HEK293T (cell line): ENCODE measurements around the gene ADAM22.

ENCODE experiments used
- CTCF ChIA-PET: fragments of 350-600 bp; formaldehyde crosslinking; extraction: SDS; loops from one replicate; lab custom pipeline; 2021; ENCODE audit warnings: antibody characterized with exemption, inconsistent platforms; lab: Yijun Ruan, JAX
- POLR2A ChIA-PET: fragments of 350-600 bp; formaldehyde crosslinking; extraction: SDS; loops from one replicate; lab custom pipeline; 2020; ENCODE audit warnings: antibody characterized with exemption, inconsistent platforms; lab: Yijun Ruan, JAX
- DNase-seq: peaks from one replicate; pipeline ENCODE4 v3.0.0; 2012; ENCODE audit warnings: mixed read lengths; ENCODE audit errors: extremely low spot score
- ARNT ChIP-seq: fragments of 450-650 bp; IDR thresholded peaks from 2 replicates; pipeline ENCODE4 v1.6.1; 2017; ENCODE audit warnings: mild to moderate bottlenecking
- BHLHE40 ChIP-seq: fragments of 450-650 bp; IDR thresholded peaks from 2 replicates; pipeline ENCODE4 v1.6.1; 2016; ENCODE audit warnings: mild to moderate bottlenecking, moderate library complexity, borderline replicate concordance
- CTBP1 ChIP-seq: fragments of 450-650 bp; IDR thresholded peaks from 2 replicates; pipeline ENCODE4 v1.6.1; 2016; ENCODE audit warnings: borderline replicate concordance
- ELF4 ChIP-seq: fragments of 450-650 bp; IDR thresholded peaks from 2 replicates; pipeline ENCODE4 v1.6.1; 2017; ENCODE audit warnings: antibody characterized with exemption
- FOXA1 ChIP-seq: fragments of 450-650 bp; IDR thresholded peaks from 2 replicates; pipeline ENCODE4 v1.6.1; 2016; ENCODE audit warnings: mild to moderate bottlenecking
- FOXK2 ChIP-seq: fragments of 450-650 bp; IDR thresholded peaks from 2 replicates; pipeline ENCODE4 v1.6.1; 2016; ENCODE audit warnings: mild to moderate bottlenecking
- FOXM1 ChIP-seq: fragments of 450-650 bp; IDR thresholded peaks from 2 replicates; pipeline ENCODE4 v1.6.1; 2017; ENCODE audit warnings: mild to moderate bottlenecking, borderline replicate concordance
- HDGF ChIP-seq: fragments of 450-650 bp; IDR thresholded peaks from 2 replicates; pipeline ENCODE4 v1.6.1; 2017; ENCODE audit warnings: antibody characterized with exemption, borderline replicate concordance
- L3MBTL2 ChIP-seq: fragments of 450-650 bp; conservative IDR thresholded peaks from 2 replicates; pipeline ENCODE4 v1.6.1; 2016; ENCODE audit warnings: mild to moderate bottlenecking
- LEF1 ChIP-seq: fragments of 450-650 bp; IDR thresholded peaks from 2 replicates; pipeline ENCODE4 v1.6.1; 2017; ENCODE audit warnings: mild to moderate bottlenecking, borderline replicate concordance
- NFRKB ChIP-seq: fragments of 450-650 bp; IDR thresholded peaks from 2 replicates; pipeline ENCODE4 v1.6.1; 2016; ENCODE audit warnings: mild to moderate bottlenecking, moderate library complexity
- SP1 ChIP-seq: fragments of 450-650 bp; IDR thresholded peaks from 2 replicates; pipeline ENCODE4 v1.6.1; 2017
- SUZ12 ChIP-seq: fragments of 450-650 bp; IDR thresholded peaks from 2 replicates; pipeline ENCODE4 v1.6.1; 2016; ENCODE audit warnings: mild to moderate bottlenecking
- TARDBP ChIP-seq: fragments of 450-650 bp; IDR thresholded peaks from 2 replicates; pipeline ENCODE4 v1.6.1; 2016
- ZNF384 ChIP-seq: fragments of 450-650 bp; IDR thresholded peaks from 2 replicates; pipeline ENCODE4 v1.6.1; 2016
- TF ChIP-seq, protein P1 (sequence below): fragments of 450-650 bp; IDR thresholded peaks from 2 replicates; pipeline ENCODE4 v1.6.1; 2016

The ADAM22 gene

DNA sequence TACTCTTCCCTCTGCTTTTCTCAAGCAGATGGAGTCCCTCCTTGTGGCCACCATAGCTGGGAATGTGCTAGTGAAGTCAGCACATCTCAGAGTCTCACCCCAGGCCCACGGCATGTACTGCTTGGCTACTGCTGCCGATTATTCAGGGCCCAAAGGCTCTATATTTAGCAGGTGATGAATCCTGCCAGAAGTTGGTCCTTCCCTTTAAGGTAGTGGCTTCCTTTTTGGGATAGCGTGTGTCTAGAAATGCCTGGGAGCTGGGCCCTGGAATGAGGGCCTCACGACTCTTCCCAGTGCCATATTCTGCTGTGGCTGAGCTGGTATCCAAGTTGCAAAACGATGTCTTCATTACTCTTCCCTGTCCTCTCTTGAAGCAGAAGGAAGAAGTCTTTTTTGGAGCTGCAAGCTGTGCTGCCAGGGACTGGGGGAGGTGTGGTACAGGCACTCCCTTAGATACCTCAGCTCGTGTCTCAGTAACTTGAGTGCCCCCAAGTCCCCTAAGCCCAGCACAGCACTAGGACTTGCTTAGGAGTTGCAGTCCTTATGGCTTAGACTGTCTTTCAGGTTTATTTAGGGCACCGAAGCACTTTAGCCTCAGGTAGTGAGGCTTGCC lies 100.1 kb downstream of the ADAM22 start:
- CTCF ChIA-PET: no interaction called here

GRCh38 chr7:88037050-88037449 lies 103.0 kb downstream of the ADAM22 start:
- no peak for TF ChIP-seq LEF1
- TF ChIP-seq, protein P1, sequence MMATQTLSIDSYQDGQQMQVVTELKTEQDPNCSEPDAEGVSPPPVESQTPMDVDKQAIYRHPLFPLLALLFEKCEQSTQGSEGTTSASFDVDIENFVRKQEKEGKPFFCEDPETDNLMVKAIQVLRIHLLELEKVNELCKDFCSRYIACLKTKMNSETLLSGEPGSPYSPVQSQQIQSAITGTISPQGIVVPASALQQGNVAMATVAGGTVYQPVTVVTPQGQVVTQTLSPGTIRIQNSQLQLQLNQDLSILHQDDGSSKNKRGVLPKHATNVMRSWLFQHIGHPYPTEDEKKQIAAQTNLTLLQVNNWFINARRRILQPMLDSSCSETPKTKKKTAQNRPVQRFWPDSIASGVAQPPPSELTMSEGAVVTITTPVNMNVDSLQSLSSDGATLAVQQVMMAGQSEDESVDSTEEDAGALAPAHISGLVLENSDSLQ: no peak
- ChIA-PET POLR2A (no interaction called here), CTCF (no interaction called here)
- DNase-seq: no peak

More for the DNA sequence above, 100.1 kb downstream of the ADAM22 start:
- no peak for DNase-seq
- TF ChIP-seq FOXK2 (no peak), TARDBP (no peak), NFRKB (no peak), LEF1 (no peak), BHLHE40 (no peak), ELF4 (no peak), SP1 (no peak), FOXM1 (no peak), FOXA1 (no peak), CTBP1 (no peak), SUZ12 (no peak), ARNT (no peak), L3MBTL2 (no peak), ZNF384 (no peak), HDGF (no peak)
- TF ChIP-seq, protein P1: no peak
- POLR2A ChIA-PET: no interaction called here

GRCh38 chr7:88040694-88041093 lies 106.6 kb downstream of the ADAM22 start:
- TF ChIP-seq FOXM1 (no peak), CTBP1 (no peak), NFRKB (no peak), TARDBP (no peak), SUZ12 (no peak), ELF4 (no peak), BHLHE40 (no peak), ARNT (no peak), ZNF384 (no peak)
- POLR2A ChIA-PET: no interaction called here
- DNase-seq: no peak
- CTCF ChIA-PET: no interaction called here

- ChIA-PET POLR2A (no interaction called here), CTCF (interaction anchor here (0.7 kb wide), 1 partner anchor 103 kb away, joined by 3 read pairs; no protein-coding TSS in a partner anchor)
- no peak for TF ChIP-seq CTBP1
- no peak for TF ChIP-seq FOXK2
- TF ChIP-seq ARNT: no peak
- no peak for TF ChIP-seq ZNF384
- TF ChIP-seq L3MBTL2: no peak
- no peak for TF ChIP-seq LEF1
- TF ChIP-seq HDGF: no peak
- no peak for TF ChIP-seq FOXA1
- TF ChIP-seq SUZ12: no peak
- no peak for TF ChIP-seq SP1
- no peak for TF ChIP-seq BHLHE40
- DNase-seq: no peak
These were observed 107.5 kb downstream of the ADAM22 start for GRCh38 chr7:88041583-88041982.

DNA sequence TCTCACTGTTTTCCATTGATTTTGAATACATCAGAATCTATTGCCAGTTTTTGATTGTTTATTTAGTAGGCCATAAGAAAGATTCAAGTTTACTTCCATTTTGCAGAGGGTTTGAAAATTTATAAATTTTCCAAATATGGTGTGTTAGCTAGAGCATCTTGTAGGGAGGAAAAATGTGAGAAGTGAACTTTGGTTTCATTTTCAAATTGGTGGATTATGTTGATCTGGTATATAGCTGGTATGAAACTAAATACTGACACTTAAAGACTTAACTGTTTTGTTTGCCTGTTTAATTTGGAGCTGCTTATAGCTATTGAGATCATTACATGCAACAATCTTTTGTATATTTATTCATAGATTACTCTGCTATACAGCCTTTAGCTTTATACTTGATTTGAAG lies 108.1 kb downstream of the ADAM22 start:
- ChIA-PET CTCF (interaction anchor here (0.5 kb wide), 1 partner anchor 29 kb away, joined by 4 read pairs; no protein-coding TSS in a partner anchor), POLR2A (no interaction called here)
- DNase-seq: no peak
- TF ChIP-seq FOXA1: no peak
- TF ChIP-seq TARDBP: no peak
- TF ChIP-seq ELF4: no peak
- no peak for TF ChIP-seq SP1
- no peak for TF ChIP-seq FOXM1
- TF ChIP-seq NFRKB: no peak
- TF ChIP-seq BHLHE40: no peak
- TF ChIP-seq, protein P1: no peak
- no peak for TF ChIP-seq CTBP1
- no peak for TF ChIP-seq ZNF384
- no peak for TF ChIP-seq LEF1
- TF ChIP-seq SUZ12: no peak
- TF ChIP-seq ARNT: no peak

DNA sequence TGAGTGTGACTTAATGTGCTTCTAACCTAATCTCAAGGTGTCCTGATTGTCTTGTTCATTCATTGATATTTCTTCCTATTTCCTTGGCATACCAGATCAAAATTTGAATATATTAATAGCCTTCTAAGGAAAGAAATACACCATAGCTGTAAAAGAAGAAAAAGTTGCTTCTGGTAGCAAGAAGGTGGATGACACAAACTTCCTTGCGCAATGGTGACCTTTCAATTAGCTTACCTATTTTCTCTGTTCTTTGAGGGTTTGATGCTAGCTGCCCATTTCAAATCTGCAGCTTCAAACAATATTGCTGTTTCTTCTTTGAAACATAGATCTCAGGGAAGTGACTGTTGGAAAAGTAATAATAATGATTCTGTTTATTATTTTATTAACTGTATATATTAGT lies 108.8 kb downstream of the ADAM22 start:
- no peak for TF ChIP-seq TARDBP
- TF ChIP-seq BHLHE40: no peak
- TF ChIP-seq, protein P1: no peak
- TF ChIP-seq FOXA1: no peak
- TF ChIP-seq L3MBTL2: no peak
- TF ChIP-seq ARNT: no peak
- no peak for TF ChIP-seq NFRKB
- TF ChIP-seq ZNF384: no peak
- TF ChIP-seq HDGF: no peak
- no peak for TF ChIP-seq SUZ12
- no peak for TF ChIP-seq FOXM1
- no peak for TF ChIP-seq FOXK2
- TF ChIP-seq ELF4: no peak
- TF ChIP-seq LEF1: no peak
- TF ChIP-seq SP1: no peak
- ChIA-PET POLR2A (no interaction called here), CTCF (no interaction called here)
- no peak for DNase-seq
